Measurements from ENCODE around the gene MLEC.

The MLEC gene

GRCh38 chr12:120750806-120751205 lies 63.9 kb downstream of the MLEC start:
- no peak for DNase-seq

- DNase-seq: no peak
Observed at GRCh38 chr12:120751389-120751788, 64.4 kb downstream of the MLEC start.
